C4-2B (cell line): ENCODE results near the gene ZSCAN1.

Source experiments
- CTCF ChIP-seq: fragments of 450-650 bp; conservative IDR thresholded peaks from 2 replicates; pipeline ENCODE4 v1.5.1; 2017; ENCODE audit warnings: mild to moderate bottlenecking
- ZFX ChIP-seq: fragments of 450-650 bp; IDR thresholded peaks from 2 replicates; pipeline ENCODE4 v1.6.1; 2017

GRCh38 chr19:58086825-58087710 lies 53.2 kb downstream of the ZSCAN1 start:
- TF ChIP-seq CTCF (no peak), ZFX (no peak)
